ENCODE data around the gene NAALADL2. TPM values are rescaled to one million over a fixed set of nuclear protein-coding genes. Genes with fewer than 3 reads are reported as not detected.
"Not testable (repeated sequence)": the region's sequence is repeated elsewhere in the genome, so short reads cannot be mapped to it uniquely, and the experiment has no call there.

The NAALADL2 gene
- total RNA-seq, 4 donors from 2014 or later: 0.36 to 9.2 (median 0.63) TPM

DNA sequence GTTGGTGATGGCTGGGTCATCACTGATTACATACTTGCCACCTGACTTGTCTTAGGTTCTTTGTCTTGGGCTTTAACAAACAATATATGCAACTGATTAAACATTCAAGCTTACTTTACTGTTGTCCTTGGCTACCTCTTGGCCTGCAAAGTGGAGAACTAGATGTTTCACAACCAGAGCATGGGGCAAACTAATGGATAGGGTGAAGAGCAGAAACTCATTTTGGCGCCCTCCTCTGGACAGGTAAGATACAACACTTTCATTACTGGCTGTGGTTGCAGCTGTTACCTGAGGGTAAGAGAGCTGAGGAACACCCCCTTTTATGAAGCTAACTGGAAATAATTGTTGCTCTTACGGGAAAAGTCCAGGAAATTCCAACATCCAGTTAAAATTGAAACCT is 262.1 kb downstream of the NAALADL2 start:
- ATAC-seq: no peak
- no peak for DNase-seq

DNA sequence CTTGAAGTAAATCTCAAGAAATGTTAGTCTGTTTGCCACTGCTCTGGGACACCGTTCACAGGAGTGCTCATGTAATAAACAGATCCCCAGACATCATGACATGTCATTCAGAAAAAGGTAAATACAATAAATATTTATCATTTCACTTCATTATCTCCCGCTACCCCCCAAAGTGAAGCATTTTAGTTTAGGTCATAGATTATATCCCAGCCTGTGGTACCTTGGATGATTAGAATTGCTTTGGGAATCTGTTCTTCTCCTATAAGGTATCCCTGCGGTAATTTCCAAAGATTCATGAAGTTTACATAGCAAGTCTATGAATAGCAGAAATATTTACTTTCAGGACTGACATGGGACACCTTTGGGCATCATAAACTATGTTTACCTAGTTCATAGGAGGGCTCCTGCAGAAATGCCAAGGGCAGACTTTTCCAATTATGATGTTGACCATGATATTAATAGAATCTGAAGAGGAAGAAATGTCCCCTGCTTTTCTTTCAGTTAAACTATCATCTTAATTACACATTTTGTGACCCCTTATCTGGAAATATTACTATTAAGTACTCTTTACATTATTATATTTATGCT is 268.0 kb downstream of the NAALADL2 start:
- no peak overlapping the region for H3K4me3 ChIP-seq
- no peaks in the 10 kb centered on the region for H3K4me1 ChIP-seq
- no peak overlapping the region for H3K27ac ChIP-seq
- TF ChIP-seq POLR2A (IDR thresholded peaks at IDR 0.05): no peak
- TF ChIP-seq, protein P1, sequence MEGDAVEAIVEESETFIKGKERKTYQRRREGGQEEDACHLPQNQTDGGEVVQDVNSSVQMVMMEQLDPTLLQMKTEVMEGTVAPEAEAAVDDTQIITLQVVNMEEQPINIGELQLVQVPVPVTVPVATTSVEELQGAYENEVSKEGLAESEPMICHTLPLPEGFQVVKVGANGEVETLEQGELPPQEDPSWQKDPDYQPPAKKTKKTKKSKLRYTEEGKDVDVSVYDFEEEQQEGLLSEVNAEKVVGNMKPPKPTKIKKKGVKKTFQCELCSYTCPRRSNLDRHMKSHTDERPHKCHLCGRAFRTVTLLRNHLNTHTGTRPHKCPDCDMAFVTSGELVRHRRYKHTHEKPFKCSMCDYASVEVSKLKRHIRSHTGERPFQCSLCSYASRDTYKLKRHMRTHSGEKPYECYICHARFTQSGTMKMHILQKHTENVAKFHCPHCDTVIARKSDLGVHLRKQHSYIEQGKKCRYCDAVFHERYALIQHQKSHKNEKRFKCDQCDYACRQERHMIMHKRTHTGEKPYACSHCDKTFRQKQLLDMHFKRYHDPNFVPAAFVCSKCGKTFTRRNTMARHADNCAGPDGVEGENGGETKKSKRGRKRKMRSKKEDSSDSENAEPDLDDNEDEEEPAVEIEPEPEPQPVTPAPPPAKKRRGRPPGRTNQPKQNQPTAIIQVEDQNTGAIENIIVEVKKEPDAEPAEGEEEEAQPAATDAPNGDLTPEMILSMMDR (IDR thresholded peaks at IDR 0.05 in 4 of 5, conservative IDR thresholded peaks at IDR 0.05 in 1 of 5): no peak
- intact Hi-C loops (cut with DNase I; ENCODE audit: low total_unique reads) (no loop called here), in situ Hi-C loops (cut with MboI; ENCODE audit: low sequenced_read_pairs in 4 of 4) (no loop called here)
- ATAC-seq (no peak), DNase-seq (no peak)
- H3K36me3 ChIP-seq: no peaks in the 10 kb centered on the region
- H3K9me3 ChIP-seq: no peaks in the 10 kb centered on the region
- no peaks in the 10 kb centered on the region for H3K27me3 ChIP-seq

More for the DNA sequence above, 262.1 kb downstream of the NAALADL2 start:
- Histone ChIP-seq H3K4me3 (no peak overlapping the region), H3K4me1 (no peaks in the 10 kb centered on the region), H3K27ac (no peak overlapping the region), H3K9me3 (no peaks in the 10 kb centered on the region), H3K27me3 (no peaks in the 10 kb centered on the region), H3K36me3 (no peaks in the 10 kb centered on the region)
- intact Hi-C loops (cut with DNase I; ENCODE audit: low total_unique reads) (no loop called here), in situ Hi-C loops (cut with MboI; ENCODE audit: low sequenced_read_pairs in 4 of 4) (no loop called here)
- no peak for TF ChIP-seq POLR2A (IDR thresholded peaks at IDR 0.05)
- TF ChIP-seq, protein P1 (IDR thresholded peaks at IDR 0.05 in 4 of 5, conservative IDR thresholded peaks at IDR 0.05 in 1 of 5): no peak

DNA sequence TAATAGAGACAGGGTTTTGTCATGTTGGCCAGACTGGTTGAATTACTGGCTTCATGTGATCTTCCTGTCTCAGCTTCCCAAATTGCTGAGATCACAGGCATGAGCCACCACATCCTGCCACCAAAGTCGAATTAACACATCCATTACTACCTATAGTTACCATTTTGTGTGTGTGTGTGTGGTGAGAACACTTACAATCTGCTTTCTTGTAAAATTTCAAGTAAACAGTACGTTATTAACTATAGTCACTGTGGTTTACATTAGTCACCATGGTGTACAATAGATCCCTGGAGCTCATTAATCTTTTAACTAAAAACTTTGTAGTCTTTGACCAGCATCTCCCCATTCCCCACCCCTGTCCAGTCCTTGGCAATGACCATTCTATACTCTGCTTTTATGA is 270.0 kb downstream of the NAALADL2 start:
- no peak for ATAC-seq
- no peak for DNase-seq
- Histone ChIP-seq H3K27ac (no peak overlapping the region), H3K4me3 (no peak overlapping the region), H3K9me3 (no peaks in the 10 kb centered on the region), H3K4me1 (no peaks in the 10 kb centered on the region), H3K27me3 (no peaks in the 10 kb centered on the region), H3K36me3 (no peaks in the 10 kb centered on the region)
- intact Hi-C loops (cut with DNase I; ENCODE audit: low total_unique reads): no loop called here
- in situ Hi-C loops (cut with MboI; ENCODE audit: low sequenced_read_pairs in 4 of 4): no loop called here
- no peak for TF ChIP-seq POLR2A (IDR thresholded peaks at IDR 0.05)
- TF ChIP-seq, protein P1 (IDR thresholded peaks at IDR 0.05 in 4 of 5, conservative IDR thresholded peaks at IDR 0.05 in 1 of 5): no peak

DNA sequence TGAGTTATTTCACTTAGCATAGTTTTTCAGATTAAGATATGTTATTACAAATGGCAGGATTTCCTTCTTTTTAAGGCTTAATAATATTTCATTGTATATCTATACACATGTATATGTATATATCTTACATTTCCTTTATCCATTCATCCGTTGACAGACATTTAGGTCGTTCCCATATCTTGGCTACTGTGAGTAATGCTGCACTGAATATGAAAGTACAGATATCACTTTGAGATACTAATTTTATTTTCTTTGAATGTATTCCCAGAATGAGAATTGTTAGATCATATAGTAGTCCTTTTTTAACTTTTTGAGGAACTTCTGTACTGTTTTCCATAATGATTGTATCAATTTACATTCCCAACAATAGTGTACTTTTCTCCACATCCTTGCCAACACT is 270.4 kb downstream of the NAALADL2 start:
- Histone ChIP-seq H3K36me3 (no peaks in the 10 kb centered on the region), H3K9me3 (no peaks in the 10 kb centered on the region), H3K27ac (no peak overlapping the region), H3K4me3 (no peak overlapping the region), H3K27me3 (no peaks in the 10 kb centered on the region), H3K4me1 (no peaks in the 10 kb centered on the region)
- in situ Hi-C loops (cut with MboI; ENCODE audit: low sequenced_read_pairs in 4 of 4): no loop called here
- TF ChIP-seq, protein P1 (IDR thresholded peaks at IDR 0.05 in 4 of 5, conservative IDR thresholded peaks at IDR 0.05 in 1 of 5): no peak
- TF ChIP-seq POLR2A (IDR thresholded peaks at IDR 0.05): no peak
- no peak for DNase-seq
- intact Hi-C loops (cut with DNase I; ENCODE audit: low total_unique reads): no loop called here
- no peak for ATAC-seq

DNA sequence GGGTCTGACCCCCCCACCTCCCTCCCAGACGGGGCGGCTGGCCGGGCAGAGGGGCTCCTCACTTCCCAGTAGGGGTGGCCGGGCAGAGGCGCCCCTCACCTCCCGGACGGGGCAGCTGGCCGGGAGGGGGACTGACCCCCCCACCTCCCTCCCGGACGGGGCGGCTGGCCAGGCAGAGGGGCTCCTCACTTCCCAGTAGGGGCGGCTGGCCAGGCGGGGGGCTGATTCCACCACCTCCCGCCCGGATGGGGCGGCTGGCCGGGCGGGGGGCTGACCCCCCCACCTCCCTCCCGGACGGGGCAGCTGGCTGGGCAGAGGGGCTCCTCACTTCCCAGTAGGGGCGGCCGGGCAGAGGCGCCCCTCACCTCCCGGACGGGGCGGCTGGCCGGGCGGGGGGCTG is 272.7 kb downstream of the NAALADL2 start:
- H3K9me3 ChIP-seq; ATAC-seq; H3K27me3 ChIP-seq; in situ Hi-C loops (cut with MboI; ENCODE audit: low sequenced_read_pairs in 4 of 4); H3K4me3 ChIP-seq; H3K36me3 ChIP-seq; H3K4me1 ChIP-seq; H3K27ac ChIP-seq; DNase-seq; intact Hi-C loops (cut with DNase I; ENCODE audit: low total_unique reads): not testable (repeated sequence)

DNA sequence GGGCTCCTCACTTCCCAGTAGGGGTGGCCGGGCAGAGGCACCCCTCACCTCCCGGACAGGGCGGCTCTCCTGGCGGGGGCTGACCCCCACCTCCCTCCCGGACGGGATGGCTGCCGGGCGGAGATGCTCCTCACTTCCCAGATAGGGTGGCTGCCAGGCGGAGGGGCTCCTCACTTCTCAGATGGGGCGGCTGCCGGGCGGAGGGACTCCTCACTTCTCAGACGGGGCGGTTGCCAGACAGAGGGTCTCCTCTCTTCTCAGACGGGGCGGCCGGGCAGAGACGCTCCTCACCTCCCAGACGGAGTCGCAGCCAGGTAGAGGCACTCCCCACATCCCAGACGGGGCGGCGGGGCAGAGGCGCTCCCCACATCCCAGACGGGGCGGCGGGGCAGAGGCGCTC is 273.6 kb downstream of the NAALADL2 start:
- in situ Hi-C loops (cut with MboI; ENCODE audit: low sequenced_read_pairs in 4 of 4); intact Hi-C loops (cut with DNase I; ENCODE audit: low total_unique reads); DNase-seq: not testable (repeated sequence)

More for the DNA sequence above, 273.6 kb downstream of the NAALADL2 start:
- not testable (repeated sequence) for H3K36me3 ChIP-seq, H3K4me3 ChIP-seq, ATAC-seq, H3K27me3 ChIP-seq, H3K27ac ChIP-seq, H3K4me1 ChIP-seq, H3K9me3 ChIP-seq

Data from gastrocnemius medialis (tissue), 4 donors.